Activated CD4-positive, CD25-positive, alpha-beta regulatory T cell treated with anti-CD3 and anti-CD28 coated beads, Interleukin-2, amount 50 U/mL, for 24 hours (primary cell): ENCODE results near the gene PRSS53.

Experiments
- ATAC-seq, 2 donors: fragments of 150-1000 bp; cut with Tn5 transposase; one replicate each; pipeline ENCODE4 v1.10.0; 2021; ENCODE audit warnings: mild to moderate bottlenecking in 1 of 2, moderate library complexity in 1 of 2

Gene PRSS53

DNA sequence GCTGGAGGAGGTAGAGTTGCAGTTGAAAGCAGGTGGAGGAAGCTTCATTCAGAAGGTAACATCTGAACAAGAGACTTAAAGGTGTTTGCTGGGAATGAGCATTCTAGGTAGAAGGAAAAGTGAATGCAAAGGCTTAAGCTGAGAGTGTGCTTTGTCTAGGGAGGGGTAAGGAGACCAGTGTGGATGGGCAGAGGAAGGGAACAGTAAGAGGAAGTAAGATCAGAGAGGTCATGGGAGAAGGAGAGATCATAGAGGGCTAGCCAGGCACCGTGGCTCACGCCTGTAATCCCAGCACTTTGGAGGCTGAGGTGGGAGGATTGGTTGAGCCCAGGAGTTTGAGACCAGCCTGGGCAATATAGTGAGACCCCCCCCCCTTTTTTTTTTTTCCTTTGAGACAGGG lies 52.1 kb downstream of the PRSS53 start:
- no peak for ATAC-seq

GRCh38 chr16:31033709-31034492 lies 54.8 kb downstream of the PRSS53 start:
- ATAC-seq = peak; percentile 46 to 55
